Measurements from ENCODE around the gene GRAMD2B.
"Not testable (repeated sequence)": the region's sequence is repeated elsewhere in the genome, so short reads cannot be mapped to it uniquely, and the experiment has no call there.

The GRAMD2B gene

GRCh38 chr5:126449751-126450271 lies 26.6 kb downstream of the GRAMD2B start:
- DNase-seq (ENCODE audit: low spot score): peak; percentile 42

GRCh38 chr5:126450346-126450745 lies 27.1 kb downstream of the GRAMD2B start:
- DNase-seq (ENCODE audit: low spot score): no peak

DNA sequence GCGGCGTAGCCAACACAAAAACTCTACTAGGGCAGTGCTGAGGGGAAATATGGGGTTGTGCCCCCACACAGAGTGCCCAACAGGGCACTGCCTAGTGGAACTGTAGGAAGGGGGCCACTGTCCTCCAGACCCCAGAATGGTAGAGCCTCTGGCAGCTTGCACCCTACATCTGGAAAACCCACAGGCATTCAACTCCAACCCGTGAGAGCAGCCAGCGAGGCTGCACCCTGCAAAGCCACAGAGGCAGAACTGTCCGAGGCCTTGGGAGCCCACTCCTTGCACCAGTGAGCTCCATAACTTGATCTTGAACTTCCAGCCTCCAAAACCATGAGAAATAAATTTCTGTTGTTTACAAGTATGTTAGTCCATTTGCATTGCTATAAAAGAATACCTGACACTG lies 27.7 kb downstream of the GRAMD2B start:
- no peak for DNase-seq (ENCODE audit: low spot score)

DNA sequence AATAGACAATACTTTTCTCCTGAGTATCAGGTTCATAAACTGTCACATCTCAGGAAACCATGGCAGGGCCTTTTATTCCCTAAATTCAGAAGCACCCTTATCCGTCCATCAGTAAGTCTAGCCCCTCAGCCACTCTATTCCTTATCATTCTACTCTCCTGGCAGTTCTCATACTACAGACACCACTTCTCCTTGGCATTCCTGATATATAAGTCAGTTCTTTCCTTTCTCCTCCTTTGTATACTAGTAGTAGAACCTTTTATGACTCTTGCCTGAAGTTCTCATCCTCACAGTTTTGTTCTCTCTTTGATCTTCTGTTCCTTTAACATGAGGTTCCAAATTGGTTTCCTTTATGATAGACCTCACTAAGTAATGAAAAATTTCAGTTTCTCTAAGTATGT lies 29.3 kb downstream of the GRAMD2B start:
- no peak for DNase-seq (ENCODE audit: low spot score)

DNA sequence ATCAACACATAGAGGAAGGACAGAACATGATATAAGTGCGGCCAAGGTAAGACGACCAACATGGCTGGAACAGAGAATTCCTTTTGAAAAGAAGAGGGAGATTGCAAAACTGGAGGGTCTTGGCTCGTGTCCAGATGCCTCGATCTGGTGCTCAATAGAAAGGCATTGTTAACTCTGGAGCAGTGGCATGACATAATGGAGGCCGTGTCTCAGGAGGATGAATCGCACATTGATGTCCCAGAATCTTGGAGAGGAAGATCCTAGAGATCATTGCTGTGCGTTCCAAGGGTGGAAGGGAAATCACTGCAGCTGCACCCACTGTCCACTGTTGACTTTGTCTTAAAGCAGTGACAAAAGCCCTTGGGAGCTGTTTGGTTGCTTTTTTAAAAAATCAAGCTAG lies 30.9 kb downstream of the GRAMD2B start:
- peak; percentile 98 for DNase-seq (ENCODE audit: low spot score)

DNA sequence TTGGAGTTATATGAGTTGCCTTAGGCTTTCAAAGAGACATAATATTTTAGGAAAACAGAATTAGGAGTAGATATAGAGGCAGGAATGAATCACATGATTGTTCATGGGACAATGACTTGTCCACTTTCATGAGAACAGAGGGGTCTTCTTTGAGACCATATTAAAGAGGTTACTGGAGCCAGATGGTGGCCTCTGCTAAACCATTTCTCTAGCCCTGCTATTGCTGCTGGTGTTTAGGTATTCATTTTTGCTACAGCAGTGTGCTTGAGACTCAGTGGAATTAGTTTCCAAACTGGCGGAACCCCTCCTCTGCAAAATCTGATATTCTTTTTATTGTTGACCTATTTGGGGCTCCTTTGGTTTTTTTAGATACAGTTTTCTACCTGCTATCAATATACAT lies 31.3 kb downstream of the GRAMD2B start:
- peak; percentile 75 for DNase-seq (ENCODE audit: low spot score)

- no peak for DNase-seq (ENCODE audit: low spot score)
These were observed 32.1 kb downstream of the GRAMD2B start for GRCh38 chr5:126455264-126455663.

- no peak for DNase-seq (ENCODE audit: low spot score)
These were observed 32.5 kb downstream of the GRAMD2B start for GRCh38 chr5:126455728-126456127.

DNA sequence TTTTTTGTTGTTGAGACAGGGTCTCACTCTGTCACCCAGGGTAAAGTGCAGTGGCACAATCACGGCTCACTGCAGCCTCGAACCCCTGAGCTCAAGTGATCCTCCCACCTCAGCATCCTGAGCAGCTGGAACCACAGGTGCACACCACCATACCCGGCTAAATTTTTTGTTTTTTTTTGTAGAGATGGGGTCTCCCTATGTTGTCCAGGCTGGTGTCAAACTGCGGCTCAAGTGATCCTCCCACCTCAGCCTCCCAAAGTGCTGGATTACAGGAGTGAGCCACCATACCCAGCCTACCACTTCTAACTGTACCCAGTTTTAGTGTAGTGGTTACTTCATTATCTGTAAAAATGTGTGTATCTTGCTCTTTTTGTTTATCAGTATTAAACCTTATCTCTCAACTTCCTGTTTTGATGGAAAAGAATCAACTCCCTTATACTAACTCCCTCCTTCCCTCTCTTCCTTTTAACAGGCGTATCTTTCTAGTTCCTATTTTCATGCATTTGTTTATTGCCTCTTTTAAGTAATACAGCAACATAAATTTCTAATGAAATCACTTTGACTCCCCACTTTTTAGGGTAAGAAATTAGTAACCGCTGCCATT lies 33.1 kb downstream of the GRAMD2B start:
- no peak for DNase-seq (ENCODE audit: low spot score)

GRCh38 chr5:126460459-126460858 lies 37.2 kb downstream of the GRAMD2B start:
- peak; percentile 68 for DNase-seq (ENCODE audit: low spot score)

GRCh38 chr5:126460977-126461376 lies 37.8 kb downstream of the GRAMD2B start:
- no peak for DNase-seq (ENCODE audit: low spot score)

DNA sequence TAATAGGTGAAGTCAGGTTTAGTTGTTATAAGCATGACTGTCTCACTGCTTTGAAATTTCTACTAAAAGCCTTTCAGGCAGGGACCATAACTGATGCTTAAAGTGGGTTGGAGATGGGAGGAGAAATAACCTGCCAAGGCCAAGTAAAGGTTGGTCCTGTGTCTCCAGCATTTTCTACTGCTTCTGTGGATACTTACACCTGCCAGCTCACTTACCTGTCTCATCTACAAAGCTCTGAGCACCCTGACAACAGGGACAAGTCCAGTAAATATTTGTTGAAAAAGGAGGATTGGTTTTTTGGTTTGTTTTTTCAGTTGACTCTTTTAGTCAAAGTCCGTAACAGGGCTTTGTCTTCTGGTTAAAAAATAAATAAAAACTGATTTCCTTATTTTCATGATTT lies 38.6 kb downstream of the GRAMD2B start:
- DNase-seq (ENCODE audit: low spot score): no peak

- DNase-seq (ENCODE audit: low spot score): no peak
These were observed 39.2 kb downstream of the GRAMD2B start for GRCh38 chr5:126462239-126463014.

GRCh38 chr5:126464016-126464415 lies 40.8 kb downstream of the GRAMD2B start:
- no peak for DNase-seq (ENCODE audit: low spot score)

DNA sequence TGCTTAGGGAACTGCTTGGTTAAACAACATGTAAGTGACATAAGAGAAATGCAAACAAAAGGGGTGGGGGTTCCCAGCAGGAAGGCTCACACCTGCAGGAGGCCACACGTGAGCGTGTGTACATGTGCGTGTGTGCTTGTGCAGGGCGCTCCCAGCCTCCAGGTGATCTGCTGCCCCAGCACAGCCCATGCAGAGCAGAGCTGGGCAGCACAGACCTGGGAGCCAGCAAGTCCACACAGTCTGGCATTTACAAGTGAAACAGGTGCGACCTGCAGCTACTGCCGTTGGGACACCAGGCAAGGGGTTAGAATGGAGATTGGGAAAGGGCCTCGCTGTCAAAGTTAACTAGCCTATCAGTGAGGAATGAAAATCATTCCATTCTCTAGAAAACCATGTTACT lies 41.8 kb downstream of the GRAMD2B start:
- DNase-seq (ENCODE audit: low spot score): no peak

- DNase-seq (ENCODE audit: low spot score): no peak
These were observed 44.9 kb downstream of the GRAMD2B start for GRCh38 chr5:126468091-126468490.

- no peak for DNase-seq (ENCODE audit: low spot score)
These were observed 46.5 kb downstream of the GRAMD2B start for GRCh38 chr5:126469536-126470316.

- DNase-seq (ENCODE audit: low spot score): not testable (repeated sequence)
These were observed 47.3 kb downstream of the GRAMD2B start for GRCh38 chr5:126470529-126470928.

DNA sequence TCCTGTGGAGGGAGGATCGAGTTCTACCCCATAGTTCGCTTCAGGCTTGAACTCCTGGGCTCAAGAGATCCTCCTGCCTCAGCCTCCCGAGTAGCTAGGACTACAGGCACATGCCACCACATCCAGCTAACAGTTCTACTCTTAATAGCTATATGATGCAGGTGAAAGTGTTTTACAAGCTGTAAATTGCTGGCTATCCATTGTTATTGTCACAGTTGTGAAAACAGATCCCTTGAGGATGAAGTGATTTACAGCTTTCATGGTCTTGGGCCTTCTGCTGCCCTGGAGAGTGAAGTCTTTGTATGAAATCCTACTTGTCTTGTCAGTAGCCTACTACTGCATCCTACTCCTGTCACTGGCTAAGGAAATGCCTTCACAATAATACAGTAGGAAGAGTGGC lies 48.0 kb downstream of the GRAMD2B start:
- DNase-seq (ENCODE audit: low spot score): no peak

- DNase-seq (ENCODE audit: low spot score): no peak
These were observed 48.8 kb downstream of the GRAMD2B start for GRCh38 chr5:126471875-126472537.

DNA sequence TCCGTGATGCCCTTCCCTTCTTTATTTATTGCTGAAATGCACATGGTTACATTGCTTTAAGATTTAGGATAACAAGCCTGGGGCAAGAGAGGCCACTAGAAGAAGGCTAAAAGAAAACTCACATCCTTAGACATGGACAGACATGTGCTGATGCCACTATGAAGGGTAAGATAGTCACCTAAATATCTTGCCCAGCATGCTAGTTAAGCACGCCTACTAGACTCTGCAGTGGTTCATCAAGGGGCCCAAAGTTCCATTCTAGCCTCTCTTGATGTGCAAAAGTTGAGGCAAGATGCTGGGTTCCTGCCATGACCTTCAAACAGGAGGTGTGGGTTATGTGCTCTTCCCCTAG lies 49.3 kb downstream of the GRAMD2B start:
- no peak for DNase-seq (ENCODE audit: low spot score)

Measured in globus pallidus (tissue), 1 donor.